A673 (cell line): Measurements from ENCODE around the gene CCDC85C.

ENCODE experiments used
- EZH2 ChIP-seq: fragments of 200-600 bp; sonication (generic); IDR thresholded peaks from 2 replicates; pipeline ENCODE4 v1.6.1; 2017; ENCODE audit warnings: borderline replicate concordance, low read depth, mild to moderate bottlenecking, mixed read lengths, antibody characterized with exemption, low read length; ENCODE audit not compliant: poor library complexity, severe bottlenecking
- TF ChIP-seq, protein P1 (sequence below): fragments of 300-800, 200-600 bp; sonication (generic); conservative IDR thresholded peaks from 2 replicates; pipeline ENCODE4 v1.5.1; 2017; ENCODE audit warnings: low read depth, mild to moderate bottlenecking, antibody characterized with exemption, low read length, moderate library complexity, mixed read lengths

DNA sequence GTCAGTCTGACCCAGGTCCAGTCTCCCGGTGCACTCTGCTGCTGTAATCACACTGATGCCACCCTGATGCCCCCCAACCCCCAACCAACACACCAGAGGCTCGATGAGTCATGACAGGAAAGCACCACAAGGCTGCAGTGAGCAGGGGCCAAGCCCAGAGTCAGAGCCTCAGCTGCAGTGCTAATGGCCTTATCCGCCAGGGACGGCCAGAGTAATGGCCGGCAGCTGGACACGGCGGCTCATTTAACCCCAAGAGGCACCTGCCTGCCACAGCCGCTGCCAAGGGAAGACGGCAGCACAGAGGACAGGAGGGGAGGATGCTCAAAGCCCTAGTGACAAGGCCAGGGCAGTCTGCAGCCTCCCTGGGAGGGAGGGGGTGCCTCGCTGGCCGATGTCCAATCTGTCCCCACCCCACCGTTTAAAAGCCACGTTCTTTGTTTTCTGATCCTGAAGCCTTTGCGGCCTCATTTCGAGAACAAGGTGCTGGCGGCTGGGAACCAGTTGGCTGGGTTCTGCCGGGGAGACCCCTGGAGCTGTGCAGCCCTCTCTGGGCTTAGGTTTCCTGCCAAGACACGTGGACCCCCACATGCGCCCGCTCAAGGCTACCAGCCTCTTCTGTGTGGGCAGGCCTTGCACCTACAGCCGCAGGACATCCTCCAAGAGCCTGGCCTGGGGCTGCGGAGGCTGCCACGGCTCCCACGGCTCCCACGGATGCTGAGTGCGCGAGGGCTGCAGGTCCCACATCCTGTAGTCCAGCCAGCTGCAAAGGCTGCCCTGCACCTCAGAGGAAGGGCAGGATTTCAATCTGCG is 13.1 kb downstream of the CCDC85C start:
- no peak for TF ChIP-seq EZH2
- TF ChIP-seq, protein P1, sequence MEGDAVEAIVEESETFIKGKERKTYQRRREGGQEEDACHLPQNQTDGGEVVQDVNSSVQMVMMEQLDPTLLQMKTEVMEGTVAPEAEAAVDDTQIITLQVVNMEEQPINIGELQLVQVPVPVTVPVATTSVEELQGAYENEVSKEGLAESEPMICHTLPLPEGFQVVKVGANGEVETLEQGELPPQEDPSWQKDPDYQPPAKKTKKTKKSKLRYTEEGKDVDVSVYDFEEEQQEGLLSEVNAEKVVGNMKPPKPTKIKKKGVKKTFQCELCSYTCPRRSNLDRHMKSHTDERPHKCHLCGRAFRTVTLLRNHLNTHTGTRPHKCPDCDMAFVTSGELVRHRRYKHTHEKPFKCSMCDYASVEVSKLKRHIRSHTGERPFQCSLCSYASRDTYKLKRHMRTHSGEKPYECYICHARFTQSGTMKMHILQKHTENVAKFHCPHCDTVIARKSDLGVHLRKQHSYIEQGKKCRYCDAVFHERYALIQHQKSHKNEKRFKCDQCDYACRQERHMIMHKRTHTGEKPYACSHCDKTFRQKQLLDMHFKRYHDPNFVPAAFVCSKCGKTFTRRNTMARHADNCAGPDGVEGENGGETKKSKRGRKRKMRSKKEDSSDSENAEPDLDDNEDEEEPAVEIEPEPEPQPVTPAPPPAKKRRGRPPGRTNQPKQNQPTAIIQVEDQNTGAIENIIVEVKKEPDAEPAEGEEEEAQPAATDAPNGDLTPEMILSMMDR = no peak
